Embryonic facial prominence (tissue), 1 donor: Measurements from ENCODE around the gene RFTN1.

Source experiments
- DNase-seq: peaks from one replicate; pipeline ENCODE4 v3.0.0-alpha.2; 2016; ENCODE audit errors: extremely low spot score

Gene RFTN1

DNA sequence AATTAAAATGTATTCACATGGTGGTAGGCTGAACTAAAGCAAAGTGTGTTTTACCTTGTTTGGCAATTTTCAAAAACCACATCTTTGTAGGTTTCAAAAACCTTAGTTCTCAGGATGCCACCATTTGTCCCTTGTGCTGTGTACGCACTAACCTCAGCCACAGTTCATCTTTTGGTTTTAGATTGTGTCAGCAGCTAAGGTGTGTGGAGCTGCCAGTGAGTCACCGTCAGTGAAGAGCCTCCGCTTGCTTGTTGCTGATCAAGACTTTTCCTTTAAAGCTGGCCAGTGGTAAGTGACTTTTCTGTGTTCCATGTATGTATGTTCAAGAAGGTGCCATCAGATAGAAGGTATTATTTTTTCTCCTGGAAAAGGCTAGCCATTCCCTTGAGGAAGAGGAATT lies 227.3 kb downstream of the RFTN1 start:
- no peak for DNase-seq

DNA sequence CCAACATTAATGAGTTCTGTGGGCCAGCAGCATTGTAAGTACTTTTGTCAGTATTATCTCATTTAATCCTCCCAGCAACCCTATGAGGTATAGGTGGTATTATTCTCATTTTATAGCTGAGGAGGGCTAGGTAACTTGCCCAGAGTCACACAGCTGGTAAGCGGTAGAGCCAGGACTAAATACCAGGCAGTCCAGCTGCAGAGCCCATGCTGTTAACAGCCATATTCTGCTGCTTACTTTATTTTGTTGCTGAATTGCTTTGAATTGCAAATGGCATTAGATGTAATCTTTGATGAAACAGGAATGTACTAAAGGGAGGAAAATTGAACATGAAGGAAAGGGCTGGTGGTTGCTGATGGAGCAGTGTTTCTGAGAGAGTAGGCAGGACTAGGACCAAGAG lies 228.9 kb downstream of the RFTN1 start:
- DNase-seq = no peak

DNA sequence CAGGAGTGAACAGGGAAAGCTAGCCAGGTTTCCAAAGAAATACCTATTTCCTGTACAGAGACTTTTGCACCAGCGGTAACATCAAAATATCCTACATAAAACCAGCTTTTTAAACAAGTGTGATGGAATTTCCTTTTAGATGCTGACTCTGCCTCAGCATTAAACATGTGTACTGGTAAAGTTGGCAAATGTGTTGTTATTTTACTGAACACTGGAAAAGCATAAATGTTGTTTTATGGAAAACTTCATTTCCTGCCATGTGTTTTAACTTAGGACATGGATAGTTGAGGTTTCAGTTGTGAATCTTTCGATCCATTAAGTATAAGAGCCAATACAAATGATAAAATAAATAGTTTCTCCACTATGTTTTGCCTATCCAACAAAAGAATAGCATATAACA lies 232.8 kb downstream of the RFTN1 start:
- no peak for DNase-seq

DNA sequence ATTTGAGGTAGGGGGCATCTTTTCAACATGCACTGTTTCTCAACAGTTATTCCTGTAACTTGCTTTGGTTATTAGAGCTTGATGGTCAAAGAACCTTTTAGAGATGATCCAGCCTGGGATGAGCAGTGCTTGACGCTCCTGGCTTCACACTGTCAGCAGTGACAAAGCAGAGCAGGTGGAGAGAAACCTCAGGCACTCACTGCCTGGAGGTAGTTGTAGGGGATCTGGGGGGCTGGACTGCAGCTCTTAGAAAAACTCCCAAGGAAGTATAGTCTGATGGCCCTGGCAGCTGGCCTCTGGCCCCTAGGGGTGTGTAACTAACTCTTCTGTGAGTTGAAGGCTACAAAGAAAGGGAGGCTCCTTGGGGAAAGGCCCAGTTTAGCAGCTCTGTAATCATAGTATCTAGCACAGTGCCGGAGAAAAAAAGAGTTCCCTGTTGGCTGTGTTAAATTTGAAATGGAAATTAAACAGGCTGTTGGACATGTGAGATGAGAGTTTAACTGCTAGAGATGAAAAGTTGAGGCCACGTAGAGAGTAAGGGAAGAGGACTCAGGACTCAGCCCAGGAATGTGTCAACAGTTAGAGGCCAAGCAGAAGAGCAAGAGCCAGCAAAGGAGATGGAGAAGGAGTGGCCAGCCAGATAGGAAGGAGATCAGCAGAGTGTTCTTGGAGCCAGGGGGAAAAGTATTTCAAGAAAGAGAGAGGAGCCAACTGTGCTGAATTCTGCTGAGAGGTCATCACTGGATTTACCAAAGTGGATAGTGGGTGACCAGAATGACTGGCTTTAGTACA lies 234.3 kb downstream of the RFTN1 start:
- DNase-seq = no peak

DNA sequence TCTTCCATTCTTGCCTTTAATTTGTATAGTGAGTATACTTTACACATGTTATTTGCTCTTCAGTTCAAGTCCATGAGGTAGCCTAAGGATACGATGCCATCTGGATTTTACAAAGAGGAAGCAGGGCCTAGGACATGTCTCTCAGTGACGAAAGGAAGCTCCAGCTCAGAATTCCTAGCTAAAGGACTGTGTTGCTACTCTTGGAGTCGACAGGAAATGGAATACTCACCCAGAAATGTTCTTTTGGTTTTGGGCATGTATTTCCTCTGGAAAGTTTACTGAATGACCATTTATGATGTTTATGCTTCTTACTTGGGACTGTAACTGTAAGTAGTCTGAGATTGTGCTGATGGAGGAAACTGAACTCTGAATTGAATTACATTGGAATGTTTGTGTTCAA lies 236.0 kb downstream of the RFTN1 start:
- DNase-seq = no peak

DNA sequence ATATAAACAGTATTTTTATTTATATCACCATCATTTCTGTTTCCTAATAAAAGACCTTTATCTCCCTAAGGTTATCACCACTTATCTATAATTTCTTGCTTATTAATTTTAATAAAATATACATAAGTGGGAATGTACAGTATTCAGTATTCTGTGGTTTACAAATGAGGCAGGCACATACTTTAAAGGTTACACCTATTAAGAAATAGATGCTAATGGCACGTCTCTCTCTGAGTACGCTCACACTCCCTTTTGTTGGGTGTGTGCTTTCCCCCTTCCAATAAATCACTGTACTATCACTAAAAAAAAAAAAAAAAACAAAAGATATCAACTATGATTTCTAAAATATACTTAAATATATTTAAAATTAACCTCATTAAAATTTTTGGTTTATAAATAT lies 239.6 kb downstream of the RFTN1 start:
- no peak for DNase-seq

DNA sequence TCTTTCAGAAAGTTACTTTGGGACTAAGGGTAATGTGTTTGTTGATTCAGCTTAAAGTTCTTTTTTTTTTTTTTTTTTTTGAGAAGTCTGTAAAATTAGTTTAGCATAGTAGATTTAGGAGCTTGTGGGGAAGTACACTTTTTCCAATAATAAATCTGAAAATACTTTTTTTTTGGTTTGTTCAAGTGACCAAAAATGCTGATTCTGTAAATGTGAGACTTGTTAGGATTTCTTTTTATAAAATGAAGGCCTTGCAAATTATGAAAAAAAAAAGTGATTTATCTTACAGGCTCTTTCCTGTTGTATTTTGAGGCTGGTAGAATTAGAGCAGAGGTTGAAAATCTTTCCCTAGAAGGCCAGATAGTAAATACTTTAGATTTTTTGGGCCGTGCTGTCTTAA lies 240.9 kb downstream of the RFTN1 start:
- no peak for DNase-seq

DNA sequence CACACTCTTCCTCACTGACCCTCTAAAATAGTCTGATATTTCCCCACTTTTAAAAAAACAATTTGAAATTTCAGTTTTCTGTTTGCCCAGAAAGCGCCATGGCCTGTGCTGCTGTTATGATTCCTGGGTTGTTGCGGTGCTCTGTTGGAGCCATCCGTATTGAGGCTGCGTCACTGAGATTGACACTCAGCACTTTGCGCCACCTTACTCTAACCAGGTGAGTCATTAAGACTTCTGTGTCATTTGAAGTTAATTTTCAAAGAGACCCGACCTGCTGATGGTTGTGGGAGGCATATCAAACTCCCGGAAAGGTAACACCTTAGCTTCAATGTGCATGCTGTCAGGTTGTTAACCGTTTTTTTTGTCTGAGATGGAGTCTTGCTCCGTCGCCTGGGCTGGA lies 242.6 kb downstream of the RFTN1 start:
- DNase-seq = no peak

DNA sequence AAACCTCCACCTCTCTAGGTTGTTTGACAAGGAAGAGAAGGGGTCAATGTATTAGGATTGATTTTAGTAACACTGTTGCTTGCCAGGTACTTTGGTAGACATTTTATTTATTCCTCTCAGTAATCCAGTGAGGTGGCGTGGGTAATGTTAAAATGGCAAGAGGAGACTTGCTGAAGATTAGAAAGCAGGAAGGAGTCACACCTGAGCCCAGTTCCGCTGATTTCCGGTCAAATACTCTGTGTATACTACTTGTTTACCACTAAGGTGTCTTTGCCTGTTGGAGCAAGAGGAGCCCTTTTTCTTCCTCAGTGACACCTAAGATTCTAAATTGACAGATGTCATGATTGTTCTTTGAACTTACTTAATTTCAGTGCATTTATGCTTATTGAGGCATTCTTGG lies 246.8 kb downstream of the RFTN1 start:
- DNase-seq = no peak
